Neural cell (in vitro differentiated cells): ENCODE results near the gene SMO.
"Not testable (repeated sequence)": the region's sequence is repeated elsewhere in the genome, so short reads cannot be mapped to it uniquely, and the experiment has no call there.

Source experiments
- EZH2 ChIP-seq: fragments of 200-600, 300-800 bp; shearing (Covaris generic), sonication (generic); IDR thresholded peaks from 2 replicates; pipeline ENCODE4 v1.6.1; 2014; ENCODE audit warnings: antibody characterized with exemption, low read length, borderline replicate concordance, mild to moderate bottlenecking; ENCODE audit not compliant: insufficient read depth, poor library complexity, severe bottlenecking
- MXI1 ChIP-seq: fragments of 450-650 bp; conservative IDR thresholded peaks from 2 replicates; pipeline ENCODE4 v1.6.1; 2014; ENCODE audit warnings: antibody characterized with exemption, mild to moderate bottlenecking; ENCODE audit not compliant: poor library complexity, severe bottlenecking
- TAF1 ChIP-seq: IDR thresholded peaks from 2 replicates; pipeline ENCODE4 v1.6.1; 2012; ENCODE audit warnings: low read depth
- TF ChIP-seq, protein P1 (sequence below): fragments of 450-650 bp; IDR thresholded peaks from 2 replicates; pipeline ENCODE4 v1.5.1; 2014; ENCODE audit warnings: antibody characterized with exemption, mild to moderate bottlenecking, moderate library complexity; ENCODE audit not compliant: poor library complexity, severe bottlenecking
- TF ChIP-seq, protein P2 (sequence below): IDR thresholded peaks from 2 replicates; pipeline ENCODE4 v1.6.1; 2012; ENCODE audit warnings: borderline replicate concordance

DNA sequence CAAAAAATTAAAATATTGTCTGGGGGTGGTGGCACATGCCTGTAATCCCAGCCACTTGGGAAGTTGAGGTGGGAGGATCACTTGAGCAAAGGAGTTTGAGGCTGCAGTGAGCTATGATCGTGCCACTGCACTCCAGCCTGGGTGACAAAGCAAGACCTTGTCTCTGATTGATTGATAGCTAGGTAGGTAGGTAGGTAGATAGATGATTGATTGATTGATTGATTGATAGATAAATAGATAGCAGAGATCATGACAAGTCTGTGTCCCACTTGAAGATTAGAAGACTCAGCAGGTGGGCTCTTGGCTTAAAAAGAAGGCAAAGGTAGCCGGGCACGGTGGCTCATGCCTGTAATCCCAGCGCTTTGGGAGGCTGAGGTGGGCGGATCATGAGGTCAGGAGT lies 64.2 kb downstream of the SMO start:
- TF ChIP-seq, protein P1, sequence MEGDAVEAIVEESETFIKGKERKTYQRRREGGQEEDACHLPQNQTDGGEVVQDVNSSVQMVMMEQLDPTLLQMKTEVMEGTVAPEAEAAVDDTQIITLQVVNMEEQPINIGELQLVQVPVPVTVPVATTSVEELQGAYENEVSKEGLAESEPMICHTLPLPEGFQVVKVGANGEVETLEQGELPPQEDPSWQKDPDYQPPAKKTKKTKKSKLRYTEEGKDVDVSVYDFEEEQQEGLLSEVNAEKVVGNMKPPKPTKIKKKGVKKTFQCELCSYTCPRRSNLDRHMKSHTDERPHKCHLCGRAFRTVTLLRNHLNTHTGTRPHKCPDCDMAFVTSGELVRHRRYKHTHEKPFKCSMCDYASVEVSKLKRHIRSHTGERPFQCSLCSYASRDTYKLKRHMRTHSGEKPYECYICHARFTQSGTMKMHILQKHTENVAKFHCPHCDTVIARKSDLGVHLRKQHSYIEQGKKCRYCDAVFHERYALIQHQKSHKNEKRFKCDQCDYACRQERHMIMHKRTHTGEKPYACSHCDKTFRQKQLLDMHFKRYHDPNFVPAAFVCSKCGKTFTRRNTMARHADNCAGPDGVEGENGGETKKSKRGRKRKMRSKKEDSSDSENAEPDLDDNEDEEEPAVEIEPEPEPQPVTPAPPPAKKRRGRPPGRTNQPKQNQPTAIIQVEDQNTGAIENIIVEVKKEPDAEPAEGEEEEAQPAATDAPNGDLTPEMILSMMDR: not testable (repeated sequence)
- TF ChIP-seq, protein P2, sequence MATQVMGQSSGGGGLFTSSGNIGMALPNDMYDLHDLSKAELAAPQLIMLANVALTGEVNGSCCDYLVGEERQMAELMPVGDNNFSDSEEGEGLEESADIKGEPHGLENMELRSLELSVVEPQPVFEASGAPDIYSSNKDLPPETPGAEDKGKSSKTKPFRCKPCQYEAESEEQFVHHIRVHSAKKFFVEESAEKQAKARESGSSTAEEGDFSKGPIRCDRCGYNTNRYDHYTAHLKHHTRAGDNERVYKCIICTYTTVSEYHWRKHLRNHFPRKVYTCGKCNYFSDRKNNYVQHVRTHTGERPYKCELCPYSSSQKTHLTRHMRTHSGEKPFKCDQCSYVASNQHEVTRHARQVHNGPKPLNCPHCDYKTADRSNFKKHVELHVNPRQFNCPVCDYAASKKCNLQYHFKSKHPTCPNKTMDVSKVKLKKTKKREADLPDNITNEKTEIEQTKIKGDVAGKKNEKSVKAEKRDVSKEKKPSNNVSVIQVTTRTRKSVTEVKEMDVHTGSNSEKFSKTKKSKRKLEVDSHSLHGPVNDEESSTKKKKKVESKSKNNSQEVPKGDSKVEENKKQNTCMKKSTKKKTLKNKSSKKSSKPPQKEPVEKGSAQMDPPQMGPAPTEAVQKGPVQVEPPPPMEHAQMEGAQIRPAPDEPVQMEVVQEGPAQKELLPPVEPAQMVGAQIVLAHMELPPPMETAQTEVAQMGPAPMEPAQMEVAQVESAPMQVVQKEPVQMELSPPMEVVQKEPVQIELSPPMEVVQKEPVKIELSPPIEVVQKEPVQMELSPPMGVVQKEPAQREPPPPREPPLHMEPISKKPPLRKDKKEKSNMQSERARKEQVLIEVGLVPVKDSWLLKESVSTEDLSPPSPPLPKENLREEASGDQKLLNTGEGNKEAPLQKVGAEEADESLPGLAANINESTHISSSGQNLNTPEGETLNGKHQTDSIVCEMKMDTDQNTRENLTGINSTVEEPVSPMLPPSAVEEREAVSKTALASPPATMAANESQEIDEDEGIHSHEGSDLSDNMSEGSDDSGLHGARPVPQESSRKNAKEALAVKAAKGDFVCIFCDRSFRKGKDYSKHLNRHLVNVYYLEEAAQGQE: not testable (repeated sequence)
- TF ChIP-seq MXI1, EZH2, TAF1: not testable (repeated sequence)
